Fibroblast of the aortic adventitia (primary cell): ENCODE results near the gene NFAM1. TPM values are rescaled to one million over a fixed set of nuclear protein-coding genes. Genes with fewer than 3 reads are reported as not detected.

Experiments
- DNase-seq: peaks from one replicate; pipeline ENCODE4 v3.0.0-alpha.2; 2010; ENCODE audit warnings: low read depth
- H3K4me3 ChIP-seq: 2 replicates; pipeline ENCODE4 v1.5.1; 2011; ENCODE audit warnings: low read depth, mild to moderate bottlenecking, control low read depth, low read length, moderate library complexity
- total RNA-seq: library from RNA; depleted of rRNA; stranded (reverse); fragments of >200 nt; gene quantifications from 2 replicates; pipeline ENCODE4 v1.2.3, GENCODE V29; 2012; ENCODE audit warnings: low replicate concordance
- TF ChIP-seq, protein P1 (sequence below): IDR thresholded peaks from 2 replicates; pipeline ENCODE4 v1.5.1; 2011; ENCODE audit warnings: mild to moderate bottlenecking, low read length, control low read depth, inconsistent platforms; ENCODE audit not compliant: insufficient read depth

NFAM1 gene
- total RNA-seq, 1 donor, result not detected

DNA sequence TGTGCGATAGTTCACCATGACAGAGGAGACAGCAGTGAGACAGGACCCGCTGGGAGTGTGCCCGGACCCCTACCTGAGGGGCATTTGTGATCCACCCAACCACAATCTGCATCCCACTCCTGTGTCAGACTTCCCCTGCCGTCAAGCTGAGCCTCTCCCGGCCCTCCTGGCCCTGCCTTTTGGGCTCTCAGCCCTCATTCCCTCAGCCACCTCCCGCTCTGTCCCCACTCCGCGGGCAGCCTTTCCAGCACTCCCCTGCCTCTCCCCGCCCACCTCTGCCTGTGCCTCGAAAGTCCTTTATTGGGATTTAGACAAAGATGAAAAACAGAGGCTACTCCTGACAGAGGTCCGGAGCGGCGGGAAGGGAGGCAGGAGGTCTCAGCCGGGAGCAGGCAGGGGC lies 4.2 kb downstream of the NFAM1 start:
- H3K4me3 ChIP-seq, result no peak overlapping the region
- DNase-seq, result no peak
- TF ChIP-seq, protein P1, sequence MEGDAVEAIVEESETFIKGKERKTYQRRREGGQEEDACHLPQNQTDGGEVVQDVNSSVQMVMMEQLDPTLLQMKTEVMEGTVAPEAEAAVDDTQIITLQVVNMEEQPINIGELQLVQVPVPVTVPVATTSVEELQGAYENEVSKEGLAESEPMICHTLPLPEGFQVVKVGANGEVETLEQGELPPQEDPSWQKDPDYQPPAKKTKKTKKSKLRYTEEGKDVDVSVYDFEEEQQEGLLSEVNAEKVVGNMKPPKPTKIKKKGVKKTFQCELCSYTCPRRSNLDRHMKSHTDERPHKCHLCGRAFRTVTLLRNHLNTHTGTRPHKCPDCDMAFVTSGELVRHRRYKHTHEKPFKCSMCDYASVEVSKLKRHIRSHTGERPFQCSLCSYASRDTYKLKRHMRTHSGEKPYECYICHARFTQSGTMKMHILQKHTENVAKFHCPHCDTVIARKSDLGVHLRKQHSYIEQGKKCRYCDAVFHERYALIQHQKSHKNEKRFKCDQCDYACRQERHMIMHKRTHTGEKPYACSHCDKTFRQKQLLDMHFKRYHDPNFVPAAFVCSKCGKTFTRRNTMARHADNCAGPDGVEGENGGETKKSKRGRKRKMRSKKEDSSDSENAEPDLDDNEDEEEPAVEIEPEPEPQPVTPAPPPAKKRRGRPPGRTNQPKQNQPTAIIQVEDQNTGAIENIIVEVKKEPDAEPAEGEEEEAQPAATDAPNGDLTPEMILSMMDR, result no peak

DNA sequence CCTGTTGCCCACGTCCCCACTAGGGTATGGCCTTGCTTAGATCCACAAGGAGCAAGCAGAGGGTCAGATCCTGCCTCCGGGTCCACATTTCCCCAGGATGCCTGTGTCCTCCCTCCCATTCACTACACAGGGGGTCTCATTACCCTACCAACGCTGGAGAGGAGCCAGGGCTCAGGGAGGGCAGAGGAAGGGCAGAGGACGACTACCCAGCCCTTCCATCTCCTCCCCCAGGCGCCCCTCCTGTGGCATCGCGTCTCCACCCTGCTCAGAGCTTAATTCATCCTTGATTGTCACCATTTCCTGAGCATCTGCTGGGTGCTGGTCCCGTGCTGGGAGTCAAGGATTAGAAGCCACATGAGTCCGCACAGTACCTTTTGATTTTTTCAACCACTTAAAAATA lies 5.0 kb downstream of the NFAM1 start:
- no peak for DNase-seq
- no peak overlapping the region for H3K4me3 ChIP-seq
- TF ChIP-seq, protein P1, result no peak

DNA sequence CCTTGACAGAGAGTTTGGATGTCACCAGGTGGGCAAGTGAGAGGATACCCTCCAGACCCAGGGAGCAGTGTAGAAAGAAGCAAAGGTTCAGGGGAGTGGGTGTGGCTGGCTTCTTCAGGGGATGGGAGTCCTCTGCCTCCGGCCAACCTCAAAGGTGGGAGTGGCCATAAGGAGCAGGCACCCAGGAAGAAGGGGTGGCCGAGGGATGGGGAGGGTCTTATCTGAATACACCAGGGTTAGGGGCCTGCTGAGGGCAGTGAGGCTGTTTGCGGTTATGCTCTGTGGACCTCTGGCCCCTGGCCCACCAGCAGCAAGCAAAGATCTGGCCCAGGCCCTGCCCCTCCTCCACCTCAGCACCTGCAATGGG lies 6.2 kb downstream of the NFAM1 start:
- H3K4me3 ChIP-seq, result no peak overlapping the region
- no peak for DNase-seq
- TF ChIP-seq, protein P1, result no peak

DNA sequence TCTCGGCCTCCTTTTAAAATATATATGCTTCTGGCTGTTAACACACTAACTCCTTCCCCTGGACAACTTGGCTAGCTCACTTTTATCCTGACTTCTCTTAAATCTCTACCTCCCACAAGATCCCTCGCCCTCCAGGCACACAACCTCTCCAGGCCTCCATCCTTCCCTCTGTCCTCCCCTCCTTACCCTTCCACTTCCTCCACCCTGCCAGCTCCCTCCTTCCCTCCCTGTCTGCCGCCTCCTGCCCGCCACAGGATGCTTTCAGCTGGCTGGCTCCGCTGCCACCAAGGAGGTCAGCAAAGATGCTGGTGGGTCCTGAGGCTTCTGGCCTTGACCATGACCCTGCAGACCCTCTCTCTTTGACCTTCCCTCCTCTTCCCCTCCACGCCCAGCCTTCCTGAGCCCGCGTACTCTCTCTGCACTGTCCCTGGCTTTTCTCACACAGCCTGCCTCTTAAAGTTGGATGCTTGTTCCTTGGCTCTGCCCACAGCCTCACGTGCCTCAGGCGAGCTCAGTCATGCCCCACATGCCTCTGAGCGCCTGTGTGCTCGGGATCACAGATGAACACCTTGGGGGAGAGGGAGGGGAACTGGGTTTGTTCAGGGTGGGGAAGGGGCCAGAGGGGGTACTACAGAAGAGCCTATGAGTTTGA lies 6.7 kb downstream of the NFAM1 start:
- H3K4me3 ChIP-seq, result no peak overlapping the region
- DNase-seq, result no peak
- TF ChIP-seq, protein P1, result no peak

DNA sequence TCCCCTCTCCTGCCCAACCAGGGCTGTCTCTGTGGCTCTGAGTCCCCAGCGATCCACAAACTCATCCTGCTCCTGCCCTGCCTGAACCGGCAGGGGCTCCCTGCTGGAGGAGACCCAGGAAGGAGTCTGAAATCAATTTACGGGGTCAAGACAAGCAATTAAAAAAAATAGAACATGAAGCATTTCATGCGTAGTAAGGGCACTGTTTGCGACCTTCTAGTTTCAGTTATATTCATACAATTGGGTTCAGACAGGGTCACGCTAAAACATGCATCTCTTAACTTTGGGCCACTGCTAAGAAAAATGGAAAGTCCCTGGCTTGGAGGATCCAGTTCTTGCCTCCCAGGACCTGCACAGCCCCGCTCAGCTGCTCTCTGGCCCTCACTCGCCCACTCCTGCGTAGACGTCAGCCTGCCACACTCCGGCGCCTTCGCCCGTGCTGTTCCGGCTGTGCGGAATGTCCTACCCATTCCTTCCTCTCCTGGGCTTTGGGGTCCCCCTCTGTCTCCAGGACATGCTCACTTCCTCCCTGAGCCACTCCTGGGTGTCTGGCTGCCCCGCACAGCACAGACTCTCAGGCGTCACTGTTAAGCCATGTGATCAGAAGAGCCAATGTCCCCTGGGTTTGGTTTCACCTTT lies 12.8 kb downstream of the NFAM1 start:
- TF ChIP-seq, protein P1, result no peak
- no peak overlapping the region for H3K4me3 ChIP-seq
- no peak for DNase-seq

DNA sequence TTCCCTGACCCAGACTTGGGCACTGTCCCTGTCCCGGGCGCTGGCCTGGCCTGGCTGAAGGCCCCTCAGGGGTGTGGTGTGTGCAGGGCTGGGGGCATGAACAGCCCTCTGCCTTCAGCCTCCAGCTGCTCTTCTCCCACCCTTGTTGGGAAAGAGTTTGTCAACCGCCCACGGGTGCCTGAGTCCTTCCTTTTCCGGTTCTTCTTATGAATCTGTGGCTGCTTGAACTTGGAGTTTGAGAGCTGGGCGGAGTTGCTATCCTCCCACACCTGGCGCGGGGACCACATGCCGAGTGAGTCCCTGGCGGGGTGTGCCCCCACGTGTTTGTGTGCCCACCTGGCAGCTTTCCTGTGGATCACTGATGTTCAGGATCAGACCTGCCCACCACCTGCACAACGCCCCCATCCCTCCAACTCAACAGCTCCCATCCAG lies 13.4 kb downstream of the NFAM1 start:
- no peak overlapping the region for H3K4me3 ChIP-seq
- TF ChIP-seq, protein P1, result no peak
- DNase-seq, result no peak
